H1 (cell line): ENCODE measurements around the gene HIGD1B. TPM values are rescaled to one million over a fixed set of nuclear protein-coding genes. Genes with fewer than 3 reads are reported as not detected.

ENCODE experiments used
- CTCF ChIA-PET: fragments of 300-600 bp; sonication (Branson Sonifier 250); formaldehyde crosslinking; loops from one replicate; lab custom pipeline; 2021; ENCODE audit not compliant: partially characterized antibody; lab: Charles Lee
- POLR2A ChIA-PET: fragments of 300-600 bp; sonication (Branson Sonifier 250); formaldehyde crosslinking; loops from one replicate; lab custom pipeline; 2021; ENCODE audit warnings: inconsistent platforms; ENCODE audit not compliant: partially characterized antibody; lab: Charles Lee
- DNase-seq, 2 experiments: peaks; one replicate each; pipeline versions ENCODE4 v3.0.0 to v3.0.0-alpha.2; 2010 to 2022; ENCODE audit warnings: low spot score in 2 of 2, low read depth in 1 of 2, mixed read lengths in 1 of 2
- FAIRE-seq: peaks from 2 replicates; lab custom pipeline; 2011; peaks lifted over from hg19 to GRCh38; lab: Jason Lieb, UNC
- H2AFZ ChIP-seq: 2 replicates; pipeline ENCODE4 v1.8.1; 2012; ENCODE audit warnings: low read length, inconsistent platforms
- H2AK5ac ChIP-seq: 2 replicates; pipeline ENCODE4 v1.6.1; 2013; ENCODE audit warnings: low read depth, low read length
- H2BK120ac ChIP-seq: replicated peaks from 2 replicates; pipeline ENCODE3; 2013; ENCODE audit warnings: low read depth, low read length, inconsistent platforms
- H2BK12ac ChIP-seq: 2 replicates; pipeline ENCODE4 v1.6.1; 2013; ENCODE audit warnings: low read depth, low read length
- H2BK15ac ChIP-seq: 2 replicates; pipeline ENCODE4 v1.6.1; 2013; ENCODE audit warnings: low read length
- H2BK20ac ChIP-seq: 2 replicates; pipeline ENCODE4 v1.6.1; 2013; ENCODE audit warnings: low read length
- H2BK5ac ChIP-seq: 2 replicates; pipeline ENCODE4 v1.6.1; 2013; ENCODE audit warnings: low read depth, low read length
- H3K14ac ChIP-seq: 2 replicates; pipeline ENCODE4 v1.6.1; 2013; ENCODE audit warnings: inconsistent platforms; ENCODE audit not compliant: insufficient read length
- H3K18ac ChIP-seq: 2 replicates; pipeline ENCODE4 v1.6.1; 2013; ENCODE audit warnings: low read length; ENCODE audit errors: extremely low read depth
- H3K23ac ChIP-seq: 2 replicates; pipeline ENCODE4 v1.6.1; 2013; ENCODE audit warnings: inconsistent platforms; ENCODE audit not compliant: insufficient read length
- H3K23me2 ChIP-seq: 2 replicates; pipeline ENCODE4 v1.6.1; 2013; ENCODE audit warnings: low read depth, low read length
- H3K27ac ChIP-seq: 2 replicates; pipeline ENCODE4 v1.6.1; 2011; ENCODE audit warnings: low read depth, low read length, inconsistent platforms
- H3K27me3 ChIP-seq, 4 experiments: replicated peaks in 1 of 4; 1 replicate in 1 of 4; 2 replicates in 3 of 4; pipeline versions ENCODE4 v1.6.1 to v1.8.1; 2011 to 2013; ENCODE audit warnings: low read length in 3 of 4, mild to moderate bottlenecking in 3 of 4, inconsistent platforms in 2 of 4, mixed read lengths in 2 of 4, moderate library complexity in 1 of 4; ENCODE audit not compliant: control insufficient read depth in 3 of 4, insufficient read depth in 3 of 4; ENCODE audit errors: extremely low read depth in 1 of 4
- H3K36me3 ChIP-seq, 4 experiments: 2 replicates each; pipeline versions ENCODE4 v1.6.1 to v1.8.1; 2011 to 2013; ENCODE audit warnings: mild to moderate bottlenecking in 4 of 4, low read length in 3 of 4, moderate library complexity in 2 of 4, control low read depth in 1 of 4, inconsistent platforms in 1 of 4; ENCODE audit not compliant: insufficient read depth in 4 of 4, control insufficient read depth in 2 of 4
- H3K4ac ChIP-seq: replicated peaks from 2 replicates; pipeline ENCODE3; 2013; ENCODE audit warnings: low read length, low read depth, mixed read lengths, inconsistent platforms; ENCODE audit not compliant: insufficient read length
- H3K4me1 ChIP-seq, 4 experiments: replicated peaks in 1 of 4; 1 replicate in 1 of 4; 2 replicates in 3 of 4; pipeline versions ENCODE4 v1.6.1 to v1.8.1; 2011 to 2013; ENCODE audit warnings: low read length in 3 of 4, inconsistent platforms in 2 of 4, mixed read lengths in 1 of 4; ENCODE audit not compliant: insufficient read depth in 4 of 4, control insufficient read depth in 3 of 4
- H3K4me2 ChIP-seq, 2 experiments: 2 replicates each; pipeline versions ENCODE4 v1.6.1 to v1.8.1; 2011 to 2013; ENCODE audit warnings: low read depth in 2 of 2, low read length in 2 of 2, control low read depth in 1 of 2, inconsistent platforms in 1 of 2, mild to moderate bottlenecking in 1 of 2; ENCODE audit not compliant: insufficient read depth in 1 of 2
- H3K4me3 ChIP-seq, 4 experiments: fragments of 200-600, 300-600 bp in 1 of 4; sonication (generic), shearing (Covaris generic), sonication (Bioruptor Twin) in 1 of 4; 2 replicates each; pipeline versions ENCODE4 v1.5.1 to v1.8.1; 2011 to 2016; ENCODE audit warnings: low read length in 4 of 4, low read depth in 3 of 4, control low read depth in 2 of 4, inconsistent platforms in 2 of 4, mild to moderate bottlenecking in 2 of 4, mixed read lengths in 1 of 4, moderate library complexity in 1 of 4; ENCODE audit not compliant: insufficient read depth in 2 of 4; ENCODE audit errors: extremely low read depth in 1 of 4
- H3K56ac ChIP-seq: replicated peaks from 2 replicates; pipeline ENCODE3; 2013; ENCODE audit warnings: low read depth, mild to moderate bottlenecking, mixed read lengths, low read length, inconsistent platforms; ENCODE audit not compliant: insufficient read length
- H3K79me1 ChIP-seq: 2 replicates; pipeline ENCODE4 v1.6.1; 2013; ENCODE audit warnings: low read depth, low read length, control low read depth
- H3K79me2 ChIP-seq, 2 experiments: 2 replicates each; pipeline versions ENCODE4 v1.6.1 to v1.8.1; 2012 to 2013; ENCODE audit warnings: low read length in 2 of 2, mild to moderate bottlenecking in 2 of 2, inconsistent platforms in 1 of 2; ENCODE audit not compliant: insufficient read depth in 2 of 2, control insufficient read depth in 1 of 2
- H3K9ac ChIP-seq, 4 experiments: replicated peaks in 1 of 4; 1 replicate in 1 of 4; 2 replicates in 3 of 4; pipeline versions ENCODE4 v1.6.1 to v1.8.1; 2011 to 2013; ENCODE audit warnings: low read depth in 3 of 4, low read length in 3 of 4, control low read depth in 2 of 4, mild to moderate bottlenecking in 2 of 4, moderate library complexity in 2 of 4, inconsistent platforms in 1 of 4; ENCODE audit errors: extremely low read depth in 1 of 4
- H3K9me3 ChIP-seq, 2 experiments: 2 replicates each; pipeline versions ENCODE4 v1.6.1 to v1.8.1; 2012 to 2013; ENCODE audit warnings: mild to moderate bottlenecking in 2 of 2, moderate library complexity in 2 of 2, control low read depth in 1 of 2, inconsistent platforms in 1 of 2, low read depth in 1 of 2, low read length in 1 of 2, mixed read lengths in 1 of 2; ENCODE audit not compliant: insufficient read depth in 2 of 2
- H4K20me1 ChIP-seq, 2 experiments: replicated peaks in 1 of 2; 2 replicates each; pipeline versions ENCODE3 to v1.8.1; 2011 to 2013; ENCODE audit warnings: inconsistent platforms in 2 of 2, low read length in 2 of 2, mild to moderate bottlenecking in 1 of 2; ENCODE audit not compliant: insufficient read depth in 2 of 2, control insufficient read depth in 1 of 2
- H4K5ac ChIP-seq: 2 replicates; pipeline ENCODE4 v1.6.1; 2013; ENCODE audit warnings: low read length, low read depth, mixed read lengths, inconsistent platforms; ENCODE audit not compliant: insufficient read length
- H4K8ac ChIP-seq: 2 replicates; pipeline ENCODE4 v1.8.0; 2013; ENCODE audit warnings: mild to moderate bottlenecking, moderate library complexity, low read length, inconsistent platforms; ENCODE audit not compliant: insufficient read depth; ENCODE audit errors: extremely low read depth
- H4K91ac ChIP-seq: replicated peaks from 2 replicates; pipeline ENCODE3; 2013; ENCODE audit warnings: low read length, mixed read lengths, inconsistent platforms; ENCODE audit not compliant: insufficient read length
- ATF3 ChIP-seq: IDR thresholded peaks from 2 replicates; pipeline ENCODE4 v1.6.1; 2011; ENCODE audit warnings: low read depth, mild to moderate bottlenecking, low read length; ENCODE audit not compliant: insufficient read depth
- BCL11A ChIP-seq, 2 experiments: IDR thresholded peaks; one replicate each; pipeline ENCODE4 v1.6.1; 2011; ENCODE audit warnings: low read depth in 2 of 2, low read length in 2 of 2, mild to moderate bottlenecking in 2 of 2
- CHD1 ChIP-seq: IDR thresholded peaks from 2 replicates; pipeline ENCODE4 v1.6.1; 2012; ENCODE audit warnings: low read depth, low read length, improper control_type of control experiment
- CREB1 ChIP-seq: IDR thresholded peaks from 2 replicates; pipeline ENCODE4 v1.6.1; 2012; ENCODE audit warnings: inconsistent platforms
- EGR1 ChIP-seq: IDR thresholded peaks from 2 replicates; pipeline ENCODE4 v1.6.1; 2011; ENCODE audit warnings: low read depth, low read length, borderline replicate concordance
- JUND ChIP-seq: IDR thresholded peaks from 2 replicates; pipeline ENCODE4 v1.6.1; 2011; ENCODE audit warnings: mild to moderate bottlenecking, improper control_type of control experiment, low read length
- KDM4A ChIP-seq: IDR thresholded peaks from one replicate; pipeline ENCODE4 v1.7.1; 2012; ENCODE audit warnings: low read depth, mild to moderate bottlenecking, moderate library complexity, low read length, inconsistent platforms; ENCODE audit not compliant: severe bottlenecking
- NRF1 ChIP-seq: IDR thresholded peaks from 2 replicates; pipeline ENCODE4 v1.6.1; 2011; ENCODE audit warnings: mild to moderate bottlenecking, low read depth, low read length, improper control_type of control experiment
- PHF8 ChIP-seq: fragments of 200-600 bp; sonication (generic); conservative IDR thresholded peaks from 2 replicates; pipeline ENCODE4 v1.7.1; 2012; ENCODE audit warnings: low read depth, mild to moderate bottlenecking, inconsistent platforms, low read length, moderate library complexity
- SAP30 ChIP-seq: fragments of 300-600 bp; sonication (generic); IDR thresholded peaks from 2 replicates; pipeline ENCODE4 v1.7.1; 2012; ENCODE audit warnings: low read length, moderate library complexity, mild to moderate bottlenecking, inconsistent platforms; ENCODE audit not compliant: insufficient read depth, insufficient replicate concordance
- SIN3A ChIP-seq, 2 experiments: IDR thresholded peaks in 1 of 2; conservative IDR thresholded peaks in 1 of 2; 2 replicates each; pipeline ENCODE4 v1.6.1; 2011 to 2012; ENCODE audit warnings: low read length in 2 of 2, improper control_type of control experiment in 1 of 2, low read depth in 1 of 2, mild to moderate bottlenecking in 1 of 2
- SP2 ChIP-seq: IDR thresholded peaks from 2 replicates; pipeline ENCODE4 v1.6.1; 2012; ENCODE audit warnings: mild to moderate bottlenecking, low read length, inconsistent platforms
- TEAD4 ChIP-seq: IDR thresholded peaks from 2 replicates; pipeline ENCODE4 v1.6.1; 2012; ENCODE audit warnings: low read depth, low read length, inconsistent platforms, mixed read lengths
- WGBS, 2 experiments: shearing (Covaris generic) in 1 of 2; methylation state at CpG; one replicate each; pipeline versions ENCODE4 v1.1.6 to v1.1.7; 2013 to 2015; ENCODE audit warnings: low lambda C conversion rate in 2 of 2, mixed read lengths in 2 of 2, inconsistent platforms in 1 of 2, low coverage in 1 of 2, missing lambda C conversion rate in 1 of 2; ENCODE audit not compliant: insufficient replicate concordance in 2 of 2, insufficient coverage in 1 of 2, insufficient read length in 1 of 2; ENCODE audit errors: extremely low coverage in 1 of 2, missing lambda C conversion rate in 1 of 2; 5-methylcytosine and 5-hydroxymethylcytosine counted together
- polyA plus RNA-seq, 7 experiments: library from polyadenylated mRNA; depleted of rRNA in 3 of 7; stranded (reverse) in 5 of 7; unstranded in 2 of 7; fragments of >200 nt in 5 of 7; fragments of 200-250 nt in 2 of 7; gene quantifications; 1 replicate in 5 of 7; 2 replicates in 1 of 7; 4 replicates in 1 of 7; pipeline versions ENCODE4 v1.2.1 to v1.2.3, GENCODE V29; 2011 to 2013; ENCODE audit warnings: missing spikeins in 2 of 7, mixed read lengths in 2 of 7
- total RNA-seq: library from RNA; stranded (reverse); fragmentation: NEBNext Ultra II Directional; extraction: Animal tissue kit (Norgen Biotek cat#: 25700); gene quantifications from 2 replicates; pipeline ENCODE4 v1.2.1, GENCODE V29; 2021

Gene HIGD1B
- total and polyA plus RNA-seq, 2 of the 8 experiments (the other 6 are each of a cell fraction or from before 2014, with no cell fraction given) = not detected

- no peak overlapping the region for H3K56ac ChIP-seq
- H3K23me2 ChIP-seq = no peaks in the 10 kb centered on the region
- no peak overlapping the region for H2BK15ac ChIP-seq
- 89% methylated on average over 5 of the region's 5 CpGs; no CpG with 5 or more reads in 1 of the 2 experiments for WGBS, 2 experiments
- H3K79me2 ChIP-seq = no peaks in the 10 kb centered on the region
- no peak for DNase-seq
- no peak overlapping the region for H3K23ac ChIP-seq
- H3K9ac ChIP-seq = no peak overlapping the region
- no peak overlapping the region for H3K14ac ChIP-seq
- no peak overlapping the region for H3K4me2 ChIP-seq
- H3K4ac ChIP-seq = no peak overlapping the region
- no peak overlapping the region for H2BK20ac ChIP-seq
- H3K27ac ChIP-seq = no peak overlapping the region
- no peak overlapping the region for H4K8ac ChIP-seq
- H2BK5ac ChIP-seq = no peak overlapping the region
- H3K18ac ChIP-seq = no peak overlapping the region
- no peak overlapping the region for H2AFZ ChIP-seq
- H4K20me1 ChIP-seq = no peaks in the 10 kb centered on the region
- H4K5ac ChIP-seq = no peak overlapping the region
- H3K4me1 ChIP-seq = no peaks in the 10 kb centered on the region
- peaks cover 28 to 70% (median 54%) of the 10 kb centered on the region in 4 experiments for H3K36me3 ChIP-seq
- H3K4me3 ChIP-seq = no peak overlapping the region
- no peak overlapping the region for H4K91ac ChIP-seq
- peaks cover 3% of the 10 kb centered on the region; the same call in 1 of the 2 replicates for H3K79me1 ChIP-seq
- no peak overlapping the region for H2AK5ac ChIP-seq
- no peaks in the 10 kb centered on the region for H3K27me3 ChIP-seq
- no peak for FAIRE-seq
- H3K9me3 ChIP-seq = no peaks in the 10 kb centered on the region
- no peak overlapping the region for H2BK120ac ChIP-seq
- no peak overlapping the region for H2BK12ac ChIP-seq
- CTCF ChIA-PET = interaction anchor here (0.6 to 11.2 kb wide), 16 partner anchors 8 to 868 kb away, joined by 3 to 141 read pairs (median 4); no protein-coding TSS in a partner anchor
- POLR2A ChIA-PET = interaction anchor here (1.1 to 3.1 kb wide), 4 partner anchors 10 to 96 kb away, joined by 3 to 12 read pairs (median 4); partner anchors contain the start of gene HIGD1B
- TF ChIP-seq BCL11A (IDR thresholded peaks at IDR 0.05; ENCODE audit: low read depth in 2 of 2, low read length in 2 of 2) = no peak
- no peak for TF ChIP-seq TEAD4
- TF ChIP-seq SP2 = no peak
- TF ChIP-seq JUND = no peak
- no peak for TF ChIP-seq PHF8
- TF ChIP-seq SIN3A (conservative IDR thresholded peaks at IDR 0.05 in 1 of 2, IDR thresholded peaks at IDR 0.05 in 1 of 2; ENCODE audit: low read depth in 1 of 2, low read length in 2 of 2) = no peak
- TF ChIP-seq ATF3 = no peak
- no peak for TF ChIP-seq KDM4A
- TF ChIP-seq SAP30 = no peak
- TF ChIP-seq EGR1 = no peak
- no peak for TF ChIP-seq NRF1
- no peak for TF ChIP-seq CHD1
- no peak for TF ChIP-seq CREB1
Measured at GRCh38 chr17:44877121-44877520, 29.4 kb downstream of the HIGD1B start.
